Lung (tissue), 12 donors: ENCODE results near the gene TFDP2. TPM values are rescaled to one million over a fixed set of nuclear protein-coding genes. Genes with fewer than 3 reads are reported as not detected.

ENCODE experiments used
- ATAC-seq: fragments of 200-7000 bp; cut with Tn5 transposase; one replicate; pipeline ENCODE4 v1.9.1; 2020; ENCODE audit warnings: moderate number of reproducible peaks; ENCODE audit not compliant: insufficient read depth, low FRiP score
- DNase-seq, 3 donors: peaks; one replicate each; pipeline ENCODE4 v3.0.0-alpha.2; 2013 to 2017
- H3K27ac ChIP-seq, 2 donors: one replicate each; pipeline ENCODE4 v1.5.1; 2013; ENCODE audit warnings: mild to moderate bottlenecking in 2 of 2, moderate library complexity in 2 of 2, control low read depth in 1 of 2, inconsistent platforms in 1 of 2, low read depth in 1 of 2, low read length in 1 of 2
- H3K27me3 ChIP-seq, 3 donors: one replicate each; pipeline ENCODE4 v1.5.1; 2013; ENCODE audit warnings: low read length in 2 of 3; ENCODE audit not compliant: control insufficient read depth in 3 of 3, insufficient read depth in 3 of 3
- H3K36me3 ChIP-seq, 4 donors: one replicate each; pipeline ENCODE4 v1.5.1; 2013; ENCODE audit warnings: low read length in 4 of 4, mild to moderate bottlenecking in 1 of 4, moderate library complexity in 1 of 4; ENCODE audit not compliant: control insufficient read depth in 4 of 4, insufficient read depth in 4 of 4
- H3K4me1 ChIP-seq, 5 donors: one replicate each; pipeline ENCODE4 v1.5.1; 2013; ENCODE audit warnings: low read length in 5 of 5, mild to moderate bottlenecking in 2 of 5, moderate library complexity in 1 of 5; ENCODE audit not compliant: control insufficient read depth in 5 of 5, insufficient read depth in 5 of 5
- H3K4me3 ChIP-seq: one replicate; pipeline ENCODE4 v1.5.1; 2013; ENCODE audit warnings: mild to moderate bottlenecking, control low read depth, moderate library complexity
- H3K9ac ChIP-seq, 2 donors: one replicate each; pipeline ENCODE4 v1.5.1; 2013; ENCODE audit warnings: low read length in 2 of 2, control low read depth in 1 of 2; ENCODE audit not compliant: insufficient read depth in 1 of 2
- H3K9me3 ChIP-seq, 4 donors: one replicate each; pipeline ENCODE4 v1.5.1; 2013; ENCODE audit warnings: low read length in 3 of 4, mild to moderate bottlenecking in 1 of 4, moderate library complexity in 1 of 4; ENCODE audit not compliant: control insufficient read depth in 4 of 4, insufficient read depth in 3 of 4
- WGBS, 2 donors: extraction: QIAGEN DNeasy Blood & Tissue Kit; methylation state at CpG; one replicate each; pipeline ENCODE4 v1.1.7; 2013; 5-methylcytosine and 5-hydroxymethylcytosine counted together
- polyA plus RNA-seq, 2 donors: library from polyadenylated mRNA; stranded (reverse); fragments of 200-250 nt; gene quantifications; one replicate each; pipeline ENCODE4 v1.2.1, GENCODE V29; 2013
- total RNA-seq, 2 donors: library from RNA; depleted of rRNA in 1 of 2; stranded (reverse); fragments of >200 nt in 1 of 2; gene quantifications; one replicate each; pipeline ENCODE4 v1.2.1, GENCODE V29; 2014 to 2021
- TF ChIP-seq, protein P1 (sequence below): IDR thresholded peaks from 2 replicates; pipeline ENCODE4 v1.5.1; 2012; ENCODE audit warnings: mild to moderate bottlenecking; ENCODE audit errors: control extremely low read depth, extremely low read depth
- donor health status: control.
- donor health status: control.
- donor health status: Bipolar disorder and iron deficiency.
- donor health status: healthy.
- donor health status: DM: yes; HTN: yes; CAD: no.

The TFDP2 gene
- total and polyA plus RNA-seq, 4 donors: 8.4 to 94.0 (median 17.0) TPM

- ATAC-seq: no peak
- Histone ChIP-seq H3K36me3 (peaks cover 0 to 5% (median 0%) of the 10 kb centered on the region in 4 donors), H3K27me3 (no peaks in the 10 kb centered on the region), H3K4me3 (no peak overlapping the region), H3K27ac (no peak overlapping the region), H3K9me3 (no peaks in the 10 kb centered on the region), H3K9ac (no peak overlapping the region), H3K4me1 (no peaks in the 10 kb centered on the region)
- TF ChIP-seq, protein P1, sequence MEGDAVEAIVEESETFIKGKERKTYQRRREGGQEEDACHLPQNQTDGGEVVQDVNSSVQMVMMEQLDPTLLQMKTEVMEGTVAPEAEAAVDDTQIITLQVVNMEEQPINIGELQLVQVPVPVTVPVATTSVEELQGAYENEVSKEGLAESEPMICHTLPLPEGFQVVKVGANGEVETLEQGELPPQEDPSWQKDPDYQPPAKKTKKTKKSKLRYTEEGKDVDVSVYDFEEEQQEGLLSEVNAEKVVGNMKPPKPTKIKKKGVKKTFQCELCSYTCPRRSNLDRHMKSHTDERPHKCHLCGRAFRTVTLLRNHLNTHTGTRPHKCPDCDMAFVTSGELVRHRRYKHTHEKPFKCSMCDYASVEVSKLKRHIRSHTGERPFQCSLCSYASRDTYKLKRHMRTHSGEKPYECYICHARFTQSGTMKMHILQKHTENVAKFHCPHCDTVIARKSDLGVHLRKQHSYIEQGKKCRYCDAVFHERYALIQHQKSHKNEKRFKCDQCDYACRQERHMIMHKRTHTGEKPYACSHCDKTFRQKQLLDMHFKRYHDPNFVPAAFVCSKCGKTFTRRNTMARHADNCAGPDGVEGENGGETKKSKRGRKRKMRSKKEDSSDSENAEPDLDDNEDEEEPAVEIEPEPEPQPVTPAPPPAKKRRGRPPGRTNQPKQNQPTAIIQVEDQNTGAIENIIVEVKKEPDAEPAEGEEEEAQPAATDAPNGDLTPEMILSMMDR: no peak
- 85 to 95% methylated on average over 4 of the region's 4 CpGs for WGBS, 2 donors
- DNase-seq: no peak
These were observed 9.9 kb upstream of the TFDP2 start for GRCh38 chr3:142159083-142159740.

DNA sequence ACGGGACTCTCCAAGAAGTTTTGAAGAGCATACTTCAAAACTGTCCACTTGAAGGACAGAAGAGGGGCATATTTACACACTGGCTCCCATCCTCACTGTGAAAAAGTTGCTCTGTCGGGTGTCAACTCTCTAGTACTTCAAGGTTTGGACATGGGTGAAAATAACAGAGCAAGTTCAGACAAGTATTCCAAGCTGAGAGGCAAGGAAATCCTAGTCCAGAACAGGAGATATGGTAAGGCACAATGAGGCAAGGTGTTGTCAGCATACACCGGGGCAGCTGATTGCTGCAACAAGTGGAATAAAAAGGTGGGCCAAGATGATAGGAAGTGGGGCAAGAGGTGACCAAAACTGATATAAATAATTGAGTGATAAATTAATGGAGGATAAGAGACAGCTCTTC lies 4.8 kb upstream of the TFDP2 start:
- 73 to 80% methylated on average over 3 of the region's 3 CpGs for WGBS, 2 donors
- TF ChIP-seq, protein P1: no peak
- DNase-seq: no peak
- no peak overlapping the region for H3K9ac ChIP-seq
- peaks cover 0 to 3% (median 0%) of the 10 kb centered on the region in 5 donors for H3K4me1 ChIP-seq
- no peaks in the 10 kb centered on the region for H3K27me3 ChIP-seq
- H3K9me3 ChIP-seq: no peaks in the 10 kb centered on the region
- H3K4me3 ChIP-seq: no peak overlapping the region
- no peak for ATAC-seq
- no peaks in the 10 kb centered on the region for H3K36me3 ChIP-seq
- H3K27ac ChIP-seq: no peak overlapping the region

- Histone ChIP-seq H3K9ac (no peak overlapping the region), H3K4me1 (peaks cover 0 to 13% (median 0%) of the 10 kb centered on the region in 5 donors), H3K9me3 (no peaks in the 10 kb centered on the region), H3K27me3 (no peaks in the 10 kb centered on the region), H3K27ac (no peak overlapping the region), H3K36me3 (no peaks in the 10 kb centered on the region), H3K4me3 (no peak overlapping the region)
- ATAC-seq (no peak), DNase-seq (no peak)
- WGBS, 2 donors: 30 to 39% methylated on average over 3 of the region's 3 CpGs
- TF ChIP-seq, protein P1: no peak
These were observed 3.0 kb upstream of the TFDP2 start for GRCh38 chr3:142152384-142152783.

- Histone ChIP-seq H3K9ac (no peak overlapping the region), H3K4me1 (peaks cover 0 to 18% (median 0%) of the 10 kb centered on the region in 5 donors), H3K36me3 (no peaks in the 10 kb centered on the region), H3K27me3 (no peaks in the 10 kb centered on the region), H3K27ac (no peak overlapping the region), H3K9me3 (no peaks in the 10 kb centered on the region), H3K4me3 (no peak overlapping the region)
- TF ChIP-seq, protein P1: no peak
- WGBS, 2 donors: 88 to 100% methylated on average over 1 of the region's 1 CpG
- DNase-seq: no peak
- no peak for ATAC-seq
These were observed 2.5 kb upstream of the TFDP2 start for GRCh38 chr3:142151828-142152227.
